ENCODE measurements around the gene PITPNC1.

GRCh38 chr17:67461876-67462275 lies 84.8 kb downstream of the PITPNC1 start:
- TF ChIP-seq CTCF (conservative IDR thresholded peaks at IDR 0.05 in 1 of 2, IDR thresholded peaks at IDR 0.05 in 1 of 2; ENCODE audit: extremely low read depth in 1 of 2, insufficient read depth in 1 of 2, low read depth in 1 of 2, low read length in 2 of 2) (no peak), EZH2 (IDR thresholded peaks at IDR 0.05; ENCODE audit: borderline replicate concordance, low read length) (no peak)
